ENCODE data around the gene OGDH. TPM values are rescaled to one million over a fixed set of nuclear protein-coding genes. Genes with fewer than 3 reads are reported as not detected.

OGDH gene
- total RNA-seq, 1 donor, result 99.7 TPM

DNA sequence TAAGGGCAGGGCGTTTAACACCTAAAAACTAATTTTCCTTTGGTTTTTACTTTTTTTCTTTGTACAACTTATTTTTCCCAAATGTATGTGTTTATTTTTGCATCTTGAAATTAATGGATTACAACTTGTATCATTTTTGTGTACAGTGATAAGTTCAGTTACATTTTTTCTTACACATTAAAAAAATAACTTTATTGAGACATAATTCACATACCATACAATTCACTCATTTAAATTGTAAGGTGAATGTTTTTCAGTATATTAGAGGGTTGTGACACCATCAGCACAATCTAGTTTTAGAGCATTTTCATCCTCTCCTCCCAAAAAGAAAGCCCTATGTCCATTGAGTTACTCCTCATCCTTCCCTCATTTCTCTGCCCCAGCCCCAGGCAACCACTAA is 11.6 kb downstream of the OGDH start:
- TF ChIP-seq, protein P1, sequence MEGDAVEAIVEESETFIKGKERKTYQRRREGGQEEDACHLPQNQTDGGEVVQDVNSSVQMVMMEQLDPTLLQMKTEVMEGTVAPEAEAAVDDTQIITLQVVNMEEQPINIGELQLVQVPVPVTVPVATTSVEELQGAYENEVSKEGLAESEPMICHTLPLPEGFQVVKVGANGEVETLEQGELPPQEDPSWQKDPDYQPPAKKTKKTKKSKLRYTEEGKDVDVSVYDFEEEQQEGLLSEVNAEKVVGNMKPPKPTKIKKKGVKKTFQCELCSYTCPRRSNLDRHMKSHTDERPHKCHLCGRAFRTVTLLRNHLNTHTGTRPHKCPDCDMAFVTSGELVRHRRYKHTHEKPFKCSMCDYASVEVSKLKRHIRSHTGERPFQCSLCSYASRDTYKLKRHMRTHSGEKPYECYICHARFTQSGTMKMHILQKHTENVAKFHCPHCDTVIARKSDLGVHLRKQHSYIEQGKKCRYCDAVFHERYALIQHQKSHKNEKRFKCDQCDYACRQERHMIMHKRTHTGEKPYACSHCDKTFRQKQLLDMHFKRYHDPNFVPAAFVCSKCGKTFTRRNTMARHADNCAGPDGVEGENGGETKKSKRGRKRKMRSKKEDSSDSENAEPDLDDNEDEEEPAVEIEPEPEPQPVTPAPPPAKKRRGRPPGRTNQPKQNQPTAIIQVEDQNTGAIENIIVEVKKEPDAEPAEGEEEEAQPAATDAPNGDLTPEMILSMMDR (IDR thresholded peaks at IDR 0.05; ENCODE audit: insufficient read depth, low read depth, low read length), result no peak
- DNase-seq (ENCODE audit: low read depth), result no peak
- no peak overlapping the region for H3K4me3 ChIP-seq (ENCODE audit: low read depth, low read length)

DNA sequence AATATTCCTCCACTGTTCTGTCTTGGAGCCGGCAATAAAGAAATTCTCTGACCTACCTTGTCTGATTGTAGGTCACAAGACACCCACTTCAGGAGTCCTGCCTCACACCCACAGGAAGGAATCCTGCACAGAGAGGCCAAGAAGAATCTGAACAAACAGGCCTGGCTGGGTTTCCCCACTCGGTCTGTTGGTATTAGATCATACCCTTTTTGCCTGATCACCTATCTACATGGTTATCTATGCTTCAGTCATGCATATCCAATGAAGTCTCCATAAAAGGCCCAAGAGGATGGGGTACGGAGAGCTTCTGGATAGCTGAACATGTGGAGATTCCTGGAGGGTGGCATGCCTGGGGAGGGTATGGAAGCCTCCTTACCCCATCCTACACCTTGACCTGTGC is 12.3 kb downstream of the OGDH start:
- no peak overlapping the region for H3K4me3 ChIP-seq (ENCODE audit: low read depth, low read length)
- TF ChIP-seq, protein P1 (IDR thresholded peaks at IDR 0.05; ENCODE audit: insufficient read depth, low read depth, low read length), result no peak
- DNase-seq (ENCODE audit: low read depth), result no peak

DNA sequence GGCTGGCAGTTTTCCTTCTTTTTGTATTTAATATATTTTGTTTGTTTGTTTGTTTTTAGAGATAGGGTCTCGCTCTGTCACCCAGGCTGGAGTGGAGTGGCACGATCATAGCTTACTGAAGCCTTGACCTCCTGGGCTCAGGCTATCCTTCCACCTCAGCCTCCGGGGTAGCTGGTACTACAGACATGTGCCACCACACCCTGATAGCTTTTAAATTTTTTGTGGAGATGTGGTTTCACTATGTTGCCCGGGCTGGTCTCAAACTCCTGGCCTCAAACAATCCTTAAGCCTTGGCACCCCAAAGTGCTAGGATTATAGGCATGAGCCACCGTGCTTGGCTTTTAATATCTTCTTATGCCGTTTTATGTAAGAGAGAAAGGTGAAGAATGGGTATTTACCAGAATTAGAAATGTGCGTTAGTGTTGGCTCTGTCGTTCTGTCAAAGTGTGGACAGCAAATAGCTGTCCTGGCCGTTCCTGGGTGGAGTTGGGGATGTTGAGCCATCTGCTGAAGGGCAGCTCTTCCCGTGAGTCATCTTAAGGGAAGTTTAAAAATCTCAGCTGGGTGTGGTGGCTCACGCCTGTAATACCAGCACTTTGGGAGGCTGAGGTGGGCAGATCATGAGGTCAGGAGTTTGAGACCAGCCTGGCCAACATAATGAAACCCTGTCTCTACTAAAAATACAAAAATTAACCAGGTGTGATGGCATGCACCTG is 14.8 kb downstream of the OGDH start:
- no peak overlapping the region for H3K4me3 ChIP-seq (ENCODE audit: low read depth, low read length)
- peak; percentile 69 for DNase-seq (ENCODE audit: low read depth)
- TF ChIP-seq, protein P1 (IDR thresholded peaks at IDR 0.05; ENCODE audit: insufficient read depth, low read depth, low read length), result no peak

DNA sequence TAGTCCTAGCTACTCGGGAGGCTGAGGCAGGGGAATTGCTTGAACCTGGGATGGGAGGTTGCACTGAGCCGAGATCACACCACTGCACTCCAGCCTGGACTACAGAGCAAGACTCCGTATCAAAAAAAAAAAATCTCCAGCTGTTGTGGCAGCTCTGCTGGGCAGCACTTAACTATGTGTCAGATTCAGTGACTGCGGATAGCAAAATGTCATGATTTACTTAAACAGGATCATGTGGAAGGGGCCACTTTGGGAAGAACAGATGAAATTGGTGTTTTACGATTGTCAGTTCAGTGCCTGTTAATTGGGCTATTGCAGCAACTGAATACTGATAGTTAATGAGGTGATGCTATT is 15.3 kb downstream of the OGDH start:
- DNase-seq (ENCODE audit: low read depth), result no peak
- H3K4me3 ChIP-seq (ENCODE audit: low read depth, low read length), result no peak overlapping the region
- TF ChIP-seq, protein P1 (IDR thresholded peaks at IDR 0.05; ENCODE audit: insufficient read depth, low read depth, low read length), result no peak

DNA sequence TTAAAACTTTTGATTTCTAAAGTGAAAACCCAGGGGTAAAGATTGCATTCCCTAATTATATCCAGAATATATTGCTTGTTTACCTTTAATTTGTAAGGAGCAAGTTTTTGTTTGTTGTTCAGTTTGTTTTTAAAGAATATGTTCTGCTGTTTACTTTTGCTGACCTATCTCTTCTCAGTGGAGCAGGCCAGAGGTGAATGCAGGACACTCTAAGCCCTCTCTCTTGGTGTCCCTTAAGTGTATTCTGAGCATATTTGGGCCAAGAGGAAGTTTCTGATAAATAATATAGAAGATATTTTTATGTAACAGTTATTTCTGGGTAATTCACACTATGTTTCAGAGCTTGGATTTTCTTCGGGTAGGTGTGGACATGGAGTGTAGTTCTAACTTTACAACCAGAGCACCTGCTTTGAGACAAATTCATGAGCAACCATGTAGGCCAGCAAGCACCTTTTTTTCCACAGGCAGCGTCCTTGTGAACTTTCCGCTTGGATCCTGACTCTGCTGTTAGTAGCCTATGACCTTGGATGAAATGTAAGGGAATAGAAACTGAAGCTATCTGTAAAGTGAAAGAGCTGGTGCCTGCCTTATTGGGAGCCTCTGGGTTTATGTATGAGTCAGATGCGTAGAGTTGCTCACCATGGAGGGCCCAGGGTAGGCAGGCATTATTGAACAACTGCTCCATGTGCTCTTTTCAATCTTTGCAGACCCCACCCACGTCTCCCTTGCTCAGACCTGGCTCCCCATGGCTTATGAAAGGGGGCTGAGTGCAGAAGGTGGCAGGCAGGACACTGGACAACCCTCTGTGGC is 16.1 kb downstream of the OGDH start:
- no peak overlapping the region for H3K4me3 ChIP-seq (ENCODE audit: low read depth, low read length)
- TF ChIP-seq, protein P1 (IDR thresholded peaks at IDR 0.05; ENCODE audit: insufficient read depth, low read depth, low read length), result no peak
- DNase-seq (ENCODE audit: low read depth), result peak; percentile 58

DNA sequence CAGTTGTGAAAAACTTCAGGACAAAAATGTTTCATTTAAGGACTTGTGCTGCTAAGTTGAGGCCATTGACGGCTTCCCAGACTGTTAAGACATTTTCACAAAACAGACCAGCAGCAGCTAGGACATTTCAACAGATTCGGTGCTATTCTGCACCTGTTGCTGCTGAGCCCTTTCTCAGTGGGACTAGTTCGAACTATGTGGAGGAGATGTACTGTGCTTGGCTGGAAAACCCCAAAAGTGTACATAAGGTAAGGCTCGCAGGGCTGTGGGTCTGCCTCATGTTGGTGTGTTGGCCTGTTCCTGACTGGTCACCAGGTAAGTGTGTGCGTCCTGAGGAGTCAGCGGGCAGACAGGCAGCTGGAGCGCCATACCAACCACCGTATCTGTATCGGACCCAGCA is 17.9 kb downstream of the OGDH start:
- TF ChIP-seq, protein P1 (IDR thresholded peaks at IDR 0.05; ENCODE audit: insufficient read depth, low read depth, low read length), result no peak
- DNase-seq (ENCODE audit: low read depth), result no peak
- H3K4me3 ChIP-seq (ENCODE audit: low read depth, low read length), result no peak overlapping the region
